ENCODE measurements around the gene ATP10A. TPM values are rescaled to one million over a fixed set of nuclear protein-coding genes. Genes with fewer than 3 reads are reported as not detected.

The ATP10A gene
- total RNA-seq, 1 experiment from 2014 or later, result not detected

GRCh38 chr15:25763954-25764353 is 99.2 kb downstream of the ATP10A start:
- Mint-ChIP-seq H3K27ac (ENCODE audit: unreplicated experiment) (no peak overlapping the region), H3K4me1 (ENCODE audit: low read depth, unreplicated experiment) (peaks cover 7% of the 10 kb centered on the region), H3K4me3 (ENCODE audit: unreplicated experiment) (no peak overlapping the region), H3K9me3 (ENCODE audit: unreplicated experiment) (peaks cover 3% of the 10 kb centered on the region), H3K27me3 (ENCODE audit: insufficient read depth, unreplicated experiment) (no peaks in the 10 kb centered on the region), H3K36me3 (ENCODE audit: insufficient read depth, unreplicated experiment) (no peaks in the 10 kb centered on the region)
- H3K27me3 ChIP-seq (replicated peaks; ENCODE audit: control insufficient read depth, insufficient read depth, low read length), result no peaks in the 10 kb centered on the region
- TF ChIP-seq, protein P1, sequence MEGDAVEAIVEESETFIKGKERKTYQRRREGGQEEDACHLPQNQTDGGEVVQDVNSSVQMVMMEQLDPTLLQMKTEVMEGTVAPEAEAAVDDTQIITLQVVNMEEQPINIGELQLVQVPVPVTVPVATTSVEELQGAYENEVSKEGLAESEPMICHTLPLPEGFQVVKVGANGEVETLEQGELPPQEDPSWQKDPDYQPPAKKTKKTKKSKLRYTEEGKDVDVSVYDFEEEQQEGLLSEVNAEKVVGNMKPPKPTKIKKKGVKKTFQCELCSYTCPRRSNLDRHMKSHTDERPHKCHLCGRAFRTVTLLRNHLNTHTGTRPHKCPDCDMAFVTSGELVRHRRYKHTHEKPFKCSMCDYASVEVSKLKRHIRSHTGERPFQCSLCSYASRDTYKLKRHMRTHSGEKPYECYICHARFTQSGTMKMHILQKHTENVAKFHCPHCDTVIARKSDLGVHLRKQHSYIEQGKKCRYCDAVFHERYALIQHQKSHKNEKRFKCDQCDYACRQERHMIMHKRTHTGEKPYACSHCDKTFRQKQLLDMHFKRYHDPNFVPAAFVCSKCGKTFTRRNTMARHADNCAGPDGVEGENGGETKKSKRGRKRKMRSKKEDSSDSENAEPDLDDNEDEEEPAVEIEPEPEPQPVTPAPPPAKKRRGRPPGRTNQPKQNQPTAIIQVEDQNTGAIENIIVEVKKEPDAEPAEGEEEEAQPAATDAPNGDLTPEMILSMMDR (IDR thresholded peaks at IDR 0.05; ENCODE audit: insufficient read depth in 1 of 2, low read depth in 1 of 2, low read length in 1 of 2, severe bottlenecking in 1 of 2, unreplicated experiment in 1 of 2), result no peak
- intact Hi-C loops (cut with micrococcal nuclease; ENCODE audit: unreplicated experiment), result no loop called here
- ChIA-PET POLR2A (no interaction called here), CTCF (interaction anchor here (0.9 kb wide), 1 partner anchor 54 kb away, joined by 3 read pairs; no protein-coding TSS in a partner anchor)
- no peaks in the 10 kb centered on the region for H3K36me3 ChIP-seq (ENCODE audit: control insufficient read depth, insufficient read depth, low read length)
- H3K4me1 ChIP-seq, result no peaks in the 10 kb centered on the region
- DNase-seq, result no peak
- peaks cover 3% of the 10 kb centered on the region; the same call in 1 of the 2 replicates for H3K9me3 ChIP-seq
- no peak overlapping the region for H3K4me3 ChIP-seq (ENCODE audit: low read depth, low read length)
- BruUV-seq (replicated peaks), result no TSS peak

DNA sequence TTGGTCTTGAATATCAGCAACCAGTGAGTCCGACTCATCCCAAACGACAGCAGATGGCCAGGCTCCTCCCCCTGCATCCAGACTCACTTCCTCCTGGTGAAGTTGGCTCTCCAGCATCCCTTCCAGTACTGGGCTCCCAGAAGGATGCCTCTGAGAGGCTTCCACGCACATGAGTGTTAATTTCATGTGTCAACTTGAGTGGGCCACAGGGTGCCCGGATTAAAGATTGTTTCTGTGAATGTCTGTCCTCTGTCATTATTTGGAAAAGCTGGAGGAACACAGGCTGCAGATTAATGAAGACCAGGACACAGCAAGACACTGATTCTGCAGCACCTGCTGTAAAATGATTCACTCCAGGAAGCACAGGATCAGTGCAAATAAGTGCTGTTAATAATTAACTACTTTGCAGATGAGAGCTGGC is 99.8 kb downstream of the ATP10A start:
- Mint-ChIP-seq H3K27me3 (ENCODE audit: insufficient read depth, unreplicated experiment) (no peaks in the 10 kb centered on the region), H3K4me3 (ENCODE audit: unreplicated experiment) (no peak overlapping the region), H3K36me3 (ENCODE audit: insufficient read depth, unreplicated experiment) (no peaks in the 10 kb centered on the region), H3K9me3 (ENCODE audit: unreplicated experiment) (peaks cover 9% of the 10 kb centered on the region), H3K27ac (ENCODE audit: unreplicated experiment) (no peak overlapping the region), H3K4me1 (ENCODE audit: low read depth, unreplicated experiment) (peaks cover 7% of the 10 kb centered on the region)
- no peaks in the 10 kb centered on the region for H3K27me3 ChIP-seq (replicated peaks; ENCODE audit: control insufficient read depth, insufficient read depth, low read length)
- no peaks in the 10 kb centered on the region for H3K4me1 ChIP-seq
- ChIA-PET POLR2A (no interaction called here), CTCF (interaction anchor here (0.7 to 0.9 kb wide), 2 partner anchors 53 to 163 kb away, joined by 3 read pairs; no protein-coding TSS in a partner anchor)
- H3K4me3 ChIP-seq (ENCODE audit: low read depth, low read length), result no peak overlapping the region
- H3K36me3 ChIP-seq (ENCODE audit: control insufficient read depth, insufficient read depth, low read length), result no peaks in the 10 kb centered on the region
- no TSS peak for BruUV-seq (replicated peaks)
- peaks cover 3% of the 10 kb centered on the region; the same call in 1 of the 2 replicates for H3K9me3 ChIP-seq
- DNase-seq, result peak in 1 of 2 experiments; percentile 20
- TF ChIP-seq, protein P1 (IDR thresholded peaks at IDR 0.05; ENCODE audit: insufficient read depth in 1 of 2, low read depth in 1 of 2, low read length in 1 of 2, severe bottlenecking in 1 of 2, unreplicated experiment in 1 of 2), result no peak
- intact Hi-C loops (cut with micrococcal nuclease; ENCODE audit: unreplicated experiment), result no loop called here

DNA sequence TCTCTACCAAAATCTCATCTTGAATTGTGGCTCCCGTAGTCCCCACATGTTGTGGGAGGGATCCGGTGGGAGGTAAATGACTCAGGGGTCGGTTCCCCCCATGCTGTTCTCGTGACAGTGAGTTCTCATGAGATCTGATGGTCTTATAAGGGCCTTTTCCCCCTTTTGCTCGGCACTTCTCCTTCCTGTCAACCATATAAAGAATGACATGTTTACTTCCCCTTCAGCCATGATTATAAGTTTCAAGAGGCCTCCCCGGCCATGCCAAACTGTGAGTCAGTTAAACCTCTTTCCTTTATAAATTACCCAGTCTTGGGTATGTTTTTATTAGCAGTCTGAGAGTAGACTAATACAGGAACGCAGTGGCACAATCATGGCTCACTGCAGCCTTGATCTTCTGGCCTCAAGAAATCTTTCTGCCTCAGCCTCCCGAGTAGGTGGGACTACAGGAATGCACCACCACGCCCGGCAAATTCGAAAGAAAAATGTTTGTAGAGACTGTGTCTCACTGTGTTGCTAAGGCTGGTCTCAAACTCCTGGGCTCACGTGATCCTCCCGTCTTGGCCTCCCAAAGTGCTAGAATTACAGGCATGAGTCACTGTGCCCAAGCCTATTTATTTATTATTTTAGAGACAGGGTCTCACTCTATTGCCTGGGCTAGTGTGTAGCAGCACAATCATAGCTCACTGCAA is 101.0 kb downstream of the ATP10A start:
- intact Hi-C loops (cut with micrococcal nuclease; ENCODE audit: unreplicated experiment), result no loop called here
- TF ChIP-seq, protein P1 (IDR thresholded peaks at IDR 0.05; ENCODE audit: insufficient read depth in 1 of 2, low read depth in 1 of 2, low read length in 1 of 2, severe bottlenecking in 1 of 2, unreplicated experiment in 1 of 2), result no peak
- Mint-ChIP-seq H3K36me3 (ENCODE audit: insufficient read depth, unreplicated experiment) (no peaks in the 10 kb centered on the region), H3K9me3 (ENCODE audit: unreplicated experiment) (peaks cover 9% of the 10 kb centered on the region), H3K4me1 (ENCODE audit: low read depth, unreplicated experiment) (peaks cover 7% of the 10 kb centered on the region), H3K27me3 (ENCODE audit: insufficient read depth, unreplicated experiment) (no peaks in the 10 kb centered on the region), H3K27ac (ENCODE audit: unreplicated experiment) (no peak overlapping the region), H3K4me3 (ENCODE audit: unreplicated experiment) (no peak overlapping the region)
- Histone ChIP-seq H3K4me3 (ENCODE audit: low read depth, low read length) (no peak overlapping the region), H3K27me3 (replicated peaks; ENCODE audit: control insufficient read depth, insufficient read depth, low read length) (no peaks in the 10 kb centered on the region), H3K9me3 (peaks cover 3% of the 10 kb centered on the region; the same call in 1 of the 2 replicates), H3K36me3 (ENCODE audit: control insufficient read depth, insufficient read depth, low read length) (no peaks in the 10 kb centered on the region), H3K4me1 (no peaks in the 10 kb centered on the region)
- no peak for DNase-seq
- ChIA-PET CTCF (no interaction called here), POLR2A (no interaction called here)
- no TSS peak for BruUV-seq (replicated peaks)

Data from Caco-2 (cell line).